ENCODE results near the gene DUSP22.

DUSP22 gene

DNA sequence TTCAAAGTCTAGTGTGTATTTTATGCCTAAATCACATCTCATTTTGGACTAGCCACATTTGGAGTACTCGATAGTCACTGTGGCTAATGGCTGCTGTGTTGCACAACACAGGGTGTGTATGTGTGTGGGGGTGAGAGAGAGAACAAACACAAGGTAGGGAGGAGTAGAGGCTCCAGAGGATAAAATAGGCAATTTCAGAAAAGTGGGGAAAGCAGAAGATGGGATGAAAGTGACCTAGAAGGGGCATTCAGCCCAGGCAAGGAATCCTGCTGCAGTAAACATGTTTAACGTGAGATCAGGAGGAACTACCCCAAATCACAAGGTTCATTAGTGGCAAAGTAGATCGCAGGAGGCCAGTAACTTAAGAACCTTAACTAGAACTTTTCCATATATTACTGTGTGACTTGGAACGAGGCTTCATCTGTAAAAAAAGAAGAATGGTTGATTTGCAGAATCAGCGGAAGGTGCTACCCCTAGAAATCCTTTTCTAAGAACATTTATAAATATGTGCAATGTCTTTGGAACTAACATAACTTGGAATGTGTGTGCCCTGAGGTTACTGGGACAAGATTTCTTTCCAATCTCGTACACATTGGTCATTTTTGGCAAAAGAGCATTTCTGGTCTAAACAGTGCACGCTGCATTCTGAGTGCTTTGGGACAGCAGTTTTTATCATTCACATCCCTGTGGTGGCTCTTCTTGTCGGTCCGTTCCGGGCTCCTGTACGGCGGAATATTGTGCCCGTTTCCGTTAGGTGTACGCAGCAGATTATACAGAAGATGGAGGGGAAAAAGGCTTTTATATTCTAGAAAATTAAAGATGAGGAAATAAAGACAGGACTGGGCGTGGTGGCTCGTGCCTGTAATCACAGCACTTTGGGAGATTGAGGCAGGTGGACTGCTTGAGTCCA, 2.6 kb downstream of the DUSP22 start:
- Histone ChIP-seq H3K4me3 (ENCODE audit: low read length) (no peak overlapping the region), H3K79me2 (ENCODE audit: control insufficient read depth, low read length) (peaks cover 15% of the 10 kb centered on the region), H3K9me3 (ENCODE audit: control insufficient read depth, insufficient read depth, low read length) (no peaks in the 10 kb centered on the region), H3K4me1 (ENCODE audit: control insufficient read depth, low read length) (peaks cover 60% of the 10 kb centered on the region), H3K27ac (ENCODE audit: low read depth, low read length) (no peak overlapping the region), H3F3A (ENCODE audit: control insufficient read depth, insufficient read depth) (no peaks in the 10 kb centered on the region), H3K36me3 (ENCODE audit: control insufficient read depth, low read length) (no peaks in the 10 kb centered on the region), H3K4me2 (ENCODE audit: low read length) (no peak overlapping the region), H3K9me2 (replicated peaks; ENCODE audit: control insufficient read depth, low read length) (no peaks in the 10 kb centered on the region), H4K20me1 (ENCODE audit: control insufficient read depth, insufficient read depth, low read depth, low read length) (no peaks in the 10 kb centered on the region), H3K27me3 (ENCODE audit: control insufficient read depth, low read length) (peaks cover 4% of the 10 kb centered on the region; the same call in 1 of the 2 replicates)
- TF ChIP-seq EZH2phosphoT487 (IDR thresholded peaks at IDR 0.05; ENCODE audit: borderline replicate concordance, low read length), result no peak

DNA sequence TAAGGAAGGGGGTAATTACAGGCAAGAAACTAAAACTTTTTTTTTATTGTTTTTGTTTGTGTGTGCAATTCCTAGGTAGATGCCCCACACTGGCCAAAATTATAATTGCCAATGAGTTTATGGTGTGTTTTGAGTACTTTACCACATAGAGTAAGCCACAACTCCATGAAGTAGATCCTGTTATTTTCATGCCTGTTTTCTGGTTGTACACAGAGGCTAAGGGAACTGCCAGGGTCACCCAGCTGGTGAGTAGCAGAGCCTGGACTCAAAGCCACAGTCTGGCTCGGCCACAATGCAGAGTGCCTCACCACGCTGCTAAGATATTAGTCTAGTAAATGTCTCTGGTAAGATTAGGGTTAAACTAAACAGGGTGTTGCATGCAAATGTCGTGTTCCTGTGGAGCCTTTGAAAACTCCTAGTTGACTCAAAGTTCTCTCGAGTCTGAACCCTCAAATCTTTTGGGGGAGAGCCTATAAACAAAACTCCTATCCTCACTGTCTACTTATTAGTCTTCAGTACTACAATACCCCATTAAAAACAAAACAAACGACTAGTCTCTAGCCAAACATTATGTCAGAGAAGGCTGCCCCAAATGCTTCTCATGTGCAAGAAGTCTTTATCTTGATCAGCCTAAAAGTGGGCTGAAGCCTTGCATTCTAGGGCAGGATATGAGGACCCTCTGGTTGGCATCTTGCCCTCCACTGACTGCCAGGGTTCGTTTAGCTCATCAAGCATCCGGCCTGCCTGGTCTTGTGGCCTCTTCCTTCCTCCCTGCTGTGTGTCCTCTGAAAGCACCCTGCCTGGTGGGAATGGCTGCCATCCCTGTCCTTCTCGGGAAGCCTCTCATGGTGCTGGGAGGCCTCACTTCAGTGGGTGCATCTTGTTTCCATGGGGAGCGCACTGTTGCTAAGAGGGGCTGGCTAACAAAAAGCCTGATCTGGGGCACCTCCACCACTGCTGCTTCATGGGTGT, 4.2 kb downstream of the DUSP22 start:
- Histone ChIP-seq H3K36me3 (ENCODE audit: control insufficient read depth, low read length) (no peaks in the 10 kb centered on the region), H3K4me1 (ENCODE audit: control insufficient read depth, low read length) (peaks cover 47% of the 10 kb centered on the region), H3K79me2 (ENCODE audit: control insufficient read depth, low read length) (peaks cover 15% of the 10 kb centered on the region), H4K20me1 (ENCODE audit: control insufficient read depth, insufficient read depth, low read depth, low read length) (no peaks in the 10 kb centered on the region), H3K4me2 (ENCODE audit: low read length) (peak overlapping the region; percentile 38), H3K27ac (ENCODE audit: low read depth, low read length) (no peak overlapping the region), H3F3A (ENCODE audit: control insufficient read depth, insufficient read depth) (no peaks in the 10 kb centered on the region), H3K9me2 (replicated peaks; ENCODE audit: control insufficient read depth, low read length) (no peaks in the 10 kb centered on the region), H3K9me3 (ENCODE audit: control insufficient read depth, insufficient read depth, low read length) (no peaks in the 10 kb centered on the region), H3K27me3 (ENCODE audit: control insufficient read depth, low read length) (peaks cover 4% of the 10 kb centered on the region; the same call in 1 of the 2 replicates), H3K4me3 (ENCODE audit: low read length) (peak overlapping the region; percentile 6; the same call in 1 of the 2 replicates)
- TF ChIP-seq, protein P1, sequence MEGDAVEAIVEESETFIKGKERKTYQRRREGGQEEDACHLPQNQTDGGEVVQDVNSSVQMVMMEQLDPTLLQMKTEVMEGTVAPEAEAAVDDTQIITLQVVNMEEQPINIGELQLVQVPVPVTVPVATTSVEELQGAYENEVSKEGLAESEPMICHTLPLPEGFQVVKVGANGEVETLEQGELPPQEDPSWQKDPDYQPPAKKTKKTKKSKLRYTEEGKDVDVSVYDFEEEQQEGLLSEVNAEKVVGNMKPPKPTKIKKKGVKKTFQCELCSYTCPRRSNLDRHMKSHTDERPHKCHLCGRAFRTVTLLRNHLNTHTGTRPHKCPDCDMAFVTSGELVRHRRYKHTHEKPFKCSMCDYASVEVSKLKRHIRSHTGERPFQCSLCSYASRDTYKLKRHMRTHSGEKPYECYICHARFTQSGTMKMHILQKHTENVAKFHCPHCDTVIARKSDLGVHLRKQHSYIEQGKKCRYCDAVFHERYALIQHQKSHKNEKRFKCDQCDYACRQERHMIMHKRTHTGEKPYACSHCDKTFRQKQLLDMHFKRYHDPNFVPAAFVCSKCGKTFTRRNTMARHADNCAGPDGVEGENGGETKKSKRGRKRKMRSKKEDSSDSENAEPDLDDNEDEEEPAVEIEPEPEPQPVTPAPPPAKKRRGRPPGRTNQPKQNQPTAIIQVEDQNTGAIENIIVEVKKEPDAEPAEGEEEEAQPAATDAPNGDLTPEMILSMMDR (IDR thresholded peaks at IDR 0.05; ENCODE audit: low read depth, low read length, poor library complexity, severe bottlenecking), result peak; percentile 16
- no peak for TF ChIP-seq EZH2phosphoT487 (IDR thresholded peaks at IDR 0.05; ENCODE audit: borderline replicate concordance, low read length)

DNA sequence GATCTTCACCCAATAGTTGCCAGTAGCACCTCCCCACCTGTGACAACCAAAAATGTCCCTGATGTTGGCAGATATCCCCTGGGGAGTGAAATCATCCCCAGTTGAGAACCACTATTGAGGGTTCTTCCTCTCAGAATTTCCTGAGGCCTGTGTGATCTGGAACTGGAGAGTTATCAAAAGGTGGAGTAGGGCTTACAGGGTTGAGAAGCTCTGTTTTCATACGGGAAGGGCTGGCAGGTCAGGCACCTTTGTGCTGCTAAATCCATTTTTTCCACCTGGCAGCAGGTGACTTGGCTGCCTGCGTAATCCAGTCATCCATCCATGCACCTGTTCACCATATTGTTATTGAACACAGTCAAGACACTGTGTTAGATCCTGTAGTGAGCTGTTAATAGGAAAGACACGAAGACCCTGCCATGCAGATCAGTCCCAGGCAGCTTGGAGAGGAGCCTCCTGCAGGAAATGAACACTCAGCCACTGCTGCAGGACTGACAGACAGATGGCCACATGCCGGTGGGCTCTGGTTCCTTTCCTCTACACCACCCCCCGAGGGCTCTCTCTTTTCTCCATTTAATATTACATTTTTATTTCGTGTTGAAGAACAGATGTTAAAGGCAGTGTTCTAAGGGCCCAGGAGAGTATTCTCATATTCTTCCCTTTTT, 5.4 kb downstream of the DUSP22 start:
- Histone ChIP-seq H3K27ac (ENCODE audit: low read depth, low read length) (no peak overlapping the region), H3K36me3 (ENCODE audit: control insufficient read depth, low read length) (no peaks in the 10 kb centered on the region), H3K27me3 (ENCODE audit: control insufficient read depth, low read length) (peaks cover 4% of the 10 kb centered on the region; the same call in 1 of the 2 replicates), H3K9me2 (replicated peaks; ENCODE audit: control insufficient read depth, low read length) (no peaks in the 10 kb centered on the region), H3K9me3 (ENCODE audit: control insufficient read depth, insufficient read depth, low read length) (no peaks in the 10 kb centered on the region), H3K4me3 (ENCODE audit: low read length) (no peak overlapping the region), H3F3A (ENCODE audit: control insufficient read depth, insufficient read depth) (no peaks in the 10 kb centered on the region), H3K4me2 (ENCODE audit: low read length) (no peak overlapping the region), H3K4me1 (ENCODE audit: control insufficient read depth, low read length) (peaks cover 45% of the 10 kb centered on the region), H3K79me2 (ENCODE audit: control insufficient read depth, low read length) (peaks cover 15% of the 10 kb centered on the region), H4K20me1 (ENCODE audit: control insufficient read depth, insufficient read depth, low read depth, low read length) (no peaks in the 10 kb centered on the region)
- TF ChIP-seq EZH2phosphoT487 (IDR thresholded peaks at IDR 0.05; ENCODE audit: borderline replicate concordance, low read length), result no peak
- TF ChIP-seq, protein P1 (IDR thresholded peaks at IDR 0.05; ENCODE audit: low read depth, low read length, poor library complexity, severe bottlenecking), result no peak
